Endodermal cell (in vitro differentiated cells): ENCODE results near the gene RAPGEF4. TPM values are rescaled to one million over a fixed set of nuclear protein-coding genes. Genes with fewer than 3 reads are reported as not detected.

Experiments
- DNase-seq: peaks from one replicate; pipeline ENCODE4 v3.0.0-alpha.2; 2017
- H3K27ac ChIP-seq: 2 replicates; pipeline ENCODE4 v1.5.1; 2013; ENCODE audit warnings: mild to moderate bottlenecking, low read depth, low read length, moderate library complexity
- H3K27me3 ChIP-seq: 2 replicates; pipeline ENCODE4 v1.6.1; 2013; ENCODE audit warnings: mild to moderate bottlenecking, low read length, moderate library complexity; ENCODE audit not compliant: insufficient read depth, control insufficient read depth, poor library complexity, severe bottlenecking
- H3K36me3 ChIP-seq: 2 replicates; pipeline ENCODE4 v1.7.0; 2013; ENCODE audit warnings: mild to moderate bottlenecking, low read length, moderate library complexity; ENCODE audit not compliant: control insufficient read depth, insufficient read depth
- H3K4me1 ChIP-seq: one replicate; pipeline ENCODE4 v1.7.0; 2013; ENCODE audit warnings: low read length; ENCODE audit not compliant: control insufficient read depth, insufficient read depth
- H3K4me3 ChIP-seq: 2 replicates; pipeline ENCODE4 v1.5.1; 2013; ENCODE audit warnings: mild to moderate bottlenecking, low read length, moderate library complexity
- H3K9ac ChIP-seq: 2 replicates; pipeline ENCODE4 v1.6.1; 2013; ENCODE audit warnings: mild to moderate bottlenecking, low read length, moderate library complexity; ENCODE audit not compliant: poor library complexity, severe bottlenecking; ENCODE audit errors: extremely low read depth
- H3K9me3 ChIP-seq: 2 replicates; pipeline ENCODE4 v1.6.1; 2013; ENCODE audit warnings: mild to moderate bottlenecking, low read length, moderate library complexity; ENCODE audit not compliant: control insufficient read depth
- H3K27ac Mint-ChIP-seq: 2 replicates; pipeline ENCODE4 v1.8.0; 2020; ENCODE audit warnings: mixed read lengths
- H3K27me3 Mint-ChIP-seq: 2 replicates; pipeline ENCODE4 v1.8.0; 2021; ENCODE audit warnings: mild to moderate bottlenecking, mixed read lengths; ENCODE audit not compliant: insufficient read depth
- H3K36me3 Mint-ChIP-seq: 2 replicates; pipeline ENCODE4 v1.8.0; 2020; ENCODE audit warnings: low read depth, mixed read lengths
- H3K4me1 Mint-ChIP-seq: 2 replicates; pipeline ENCODE4 v1.8.0; 2020; ENCODE audit warnings: mixed read lengths
- H3K4me3 Mint-ChIP-seq: 2 replicates; pipeline ENCODE4 v1.8.0; 2020; ENCODE audit warnings: mild to moderate bottlenecking, moderate library complexity, mixed read lengths
- H3K9me3 Mint-ChIP-seq: 2 replicates; pipeline ENCODE4 v1.8.0; 2020; ENCODE audit warnings: mild to moderate bottlenecking, mixed read lengths
- WGBS, 2 experiments: methylation state at CpG; one replicate each; pipeline versions ENCODE4 v1.1.5 to v1.1.7; 2013; ENCODE audit warnings: missing lambda C conversion rate in 2 of 2, mixed read lengths in 1 of 2; ENCODE audit not compliant: insufficient coverage in 1 of 2, insufficient read length in 1 of 2; 5-methylcytosine and 5-hydroxymethylcytosine counted together
- total RNA-seq, 2 donors: library from RNA; stranded (reverse); fragmentation: NEBNext Ultra II Directional in 1 of 2; extraction: Animal tissue kit (Norgen Biotek cat#: 25700) in 1 of 2; gene quantifications; 2 replicates in 1 of 2; 3 replicates in 1 of 2; pipeline ENCODE4 v1.2.1, GENCODE V29; 2021
- TF ChIP-seq, protein P1 (sequence below): fragments of 200-600 bp; sonication (generic); conservative IDR thresholded peaks from 2 replicates; pipeline ENCODE4 v1.5.0; 2021; ENCODE audit warnings: antibody characterized with exemption, mild to moderate bottlenecking

The RAPGEF4 gene
- total RNA-seq, 2 donors from 2014 or later: 0.77 to 0.88 TPM

DNA sequence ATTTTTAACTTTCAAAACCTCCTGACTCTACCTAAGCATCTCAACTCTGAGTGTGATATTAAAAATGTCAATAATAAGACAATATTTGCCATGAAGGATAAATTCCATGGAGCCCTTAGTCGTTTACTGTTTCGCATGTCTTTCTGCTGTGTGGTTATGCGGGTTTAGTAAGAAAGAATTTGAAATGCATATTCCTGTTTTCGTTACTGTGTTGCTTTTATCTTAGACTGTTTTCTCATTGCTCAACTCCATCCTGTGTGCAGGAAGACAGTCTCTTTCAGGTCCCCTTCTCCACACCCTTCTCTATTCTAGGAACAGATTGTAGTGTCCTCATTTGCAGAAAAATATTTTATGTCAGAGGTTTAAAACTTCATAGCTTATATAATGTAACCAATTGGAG lies 257.5 kb downstream of the RAPGEF4 start:
- no peaks in the 10 kb centered on the region for H3K36me3 Mint-ChIP-seq
- no peak overlapping the region for H3K27ac ChIP-seq
- TF ChIP-seq, protein P1, sequence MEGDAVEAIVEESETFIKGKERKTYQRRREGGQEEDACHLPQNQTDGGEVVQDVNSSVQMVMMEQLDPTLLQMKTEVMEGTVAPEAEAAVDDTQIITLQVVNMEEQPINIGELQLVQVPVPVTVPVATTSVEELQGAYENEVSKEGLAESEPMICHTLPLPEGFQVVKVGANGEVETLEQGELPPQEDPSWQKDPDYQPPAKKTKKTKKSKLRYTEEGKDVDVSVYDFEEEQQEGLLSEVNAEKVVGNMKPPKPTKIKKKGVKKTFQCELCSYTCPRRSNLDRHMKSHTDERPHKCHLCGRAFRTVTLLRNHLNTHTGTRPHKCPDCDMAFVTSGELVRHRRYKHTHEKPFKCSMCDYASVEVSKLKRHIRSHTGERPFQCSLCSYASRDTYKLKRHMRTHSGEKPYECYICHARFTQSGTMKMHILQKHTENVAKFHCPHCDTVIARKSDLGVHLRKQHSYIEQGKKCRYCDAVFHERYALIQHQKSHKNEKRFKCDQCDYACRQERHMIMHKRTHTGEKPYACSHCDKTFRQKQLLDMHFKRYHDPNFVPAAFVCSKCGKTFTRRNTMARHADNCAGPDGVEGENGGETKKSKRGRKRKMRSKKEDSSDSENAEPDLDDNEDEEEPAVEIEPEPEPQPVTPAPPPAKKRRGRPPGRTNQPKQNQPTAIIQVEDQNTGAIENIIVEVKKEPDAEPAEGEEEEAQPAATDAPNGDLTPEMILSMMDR: no peak
- H3K4me1 ChIP-seq: no peaks in the 10 kb centered on the region
- 93 to 99% methylated on average over 3 to 4 of the region's 4 CpGs for WGBS, 2 experiments
- no peaks in the 10 kb centered on the region for H3K9me3 Mint-ChIP-seq
- no peaks in the 10 kb centered on the region for H3K9me3 ChIP-seq
- H3K4me3 Mint-ChIP-seq: no peak overlapping the region
- H3K4me3 ChIP-seq: no peak overlapping the region
- peaks cover 4% of the 10 kb centered on the region for H3K4me1 Mint-ChIP-seq
- no peaks in the 10 kb centered on the region for H3K36me3 ChIP-seq
- no peak overlapping the region for H3K9ac ChIP-seq
- no peak for DNase-seq
- no peaks in the 10 kb centered on the region for H3K27me3 Mint-ChIP-seq
- no peak overlapping the region for H3K27ac Mint-ChIP-seq
- H3K27me3 ChIP-seq: no peaks in the 10 kb centered on the region

DNA sequence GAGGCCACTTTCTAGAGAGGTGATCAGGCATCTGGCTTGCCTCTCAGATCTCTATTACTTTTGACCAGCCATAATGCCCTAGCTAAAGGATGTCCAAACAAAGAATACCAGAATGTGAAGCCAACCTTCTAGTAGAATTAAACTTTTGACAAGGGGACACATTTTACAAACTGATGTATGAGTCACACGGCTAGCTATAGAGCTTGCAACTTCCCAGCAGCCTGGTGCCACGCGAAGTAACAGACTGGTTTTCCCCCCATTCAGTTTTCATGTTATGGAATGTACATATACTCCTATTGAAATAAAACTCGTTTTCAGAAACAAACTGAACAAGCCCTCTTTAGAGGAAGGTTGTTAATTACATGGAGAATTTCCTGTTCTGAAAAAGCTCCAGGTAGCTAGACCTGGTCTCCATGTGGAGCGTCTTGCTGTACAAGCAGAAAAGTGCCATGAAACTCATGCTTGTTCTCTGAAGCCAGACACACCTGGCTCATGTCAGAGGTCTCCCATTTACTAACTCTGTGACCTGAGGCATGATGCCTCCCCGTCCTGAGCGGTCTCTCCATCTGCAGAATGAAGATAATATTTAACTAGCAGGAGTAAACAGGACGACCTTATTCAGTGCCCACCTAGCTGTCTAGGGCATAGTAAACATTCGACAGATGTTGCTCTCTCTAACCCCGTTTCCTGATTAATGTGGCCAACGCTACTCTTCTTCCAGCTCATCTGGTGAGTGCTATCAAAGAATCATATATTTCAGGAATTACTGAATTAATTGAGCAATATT lies 258.5 kb downstream of the RAPGEF4 start:
- H3K27me3 Mint-ChIP-seq: no peaks in the 10 kb centered on the region
- H3K27ac ChIP-seq: no peak overlapping the region
- H3K4me1 Mint-ChIP-seq: peaks cover 4% of the 10 kb centered on the region
- 90 to 93% methylated on average over 5 to 11 of the region's 11 CpGs for WGBS, 2 experiments
- no peak overlapping the region for H3K9ac ChIP-seq
- no peak overlapping the region for H3K4me3 Mint-ChIP-seq
- no peaks in the 10 kb centered on the region for H3K9me3 ChIP-seq
- TF ChIP-seq, protein P1: no peak
- no peak overlapping the region for H3K4me3 ChIP-seq
- no peaks in the 10 kb centered on the region for H3K9me3 Mint-ChIP-seq
- no peak for DNase-seq
- no peaks in the 10 kb centered on the region for H3K4me1 ChIP-seq
- no peak overlapping the region for H3K27ac Mint-ChIP-seq
- H3K36me3 ChIP-seq: no peaks in the 10 kb centered on the region
- no peaks in the 10 kb centered on the region for H3K27me3 ChIP-seq
- H3K36me3 Mint-ChIP-seq: no peaks in the 10 kb centered on the region

DNA sequence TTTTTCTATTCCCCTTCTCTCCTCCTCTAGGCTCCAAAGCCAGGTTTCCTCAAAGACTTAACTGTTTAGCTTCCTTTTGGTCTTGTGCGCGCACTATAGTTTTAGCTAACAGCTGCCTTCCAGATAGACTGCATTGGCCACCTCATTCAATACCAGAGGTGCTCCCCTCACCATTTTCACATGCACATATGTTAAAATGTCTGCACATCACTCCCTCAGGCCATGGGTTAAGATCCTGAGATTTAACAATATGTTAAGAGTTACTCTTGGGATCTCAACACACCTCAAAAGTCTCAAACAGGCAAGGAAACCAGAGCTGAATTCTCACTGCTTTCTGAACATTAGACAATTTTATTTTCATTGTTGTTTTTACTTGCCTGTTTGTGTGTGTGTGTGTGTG lies 259.2 kb downstream of the RAPGEF4 start:
- 56 to 61% methylated on average over 2 of the region's 2 CpGs for WGBS, 2 experiments

More for the DNA sequence above, 259.2 kb downstream of the RAPGEF4 start:
- Histone ChIP-seq H3K36me3 (no peaks in the 10 kb centered on the region), H3K4me3 (no peak overlapping the region), H3K9ac (no peak overlapping the region), H3K27me3 (no peaks in the 10 kb centered on the region), H3K9me3 (no peaks in the 10 kb centered on the region), H3K4me1 (no peaks in the 10 kb centered on the region), H3K27ac (no peak overlapping the region)
- Mint-ChIP-seq H3K27ac (no peak overlapping the region), H3K4me1 (peaks cover 4% of the 10 kb centered on the region), H3K27me3 (no peaks in the 10 kb centered on the region), H3K4me3 (no peak overlapping the region), H3K9me3 (peaks cover 2% of the 10 kb centered on the region), H3K36me3 (no peaks in the 10 kb centered on the region)
- no peak for DNase-seq
- TF ChIP-seq, protein P1: no peak
